DMS 273 treated with DMSO at 0.1 percent for 48 hours (cell line): ENCODE results near the gene RASGRP3.

Experiments
- DNase-seq: peaks from one replicate; lab custom pipeline; 2025; lab: John Stamatoyannopoulos, UW

The RASGRP3 gene

DNA sequence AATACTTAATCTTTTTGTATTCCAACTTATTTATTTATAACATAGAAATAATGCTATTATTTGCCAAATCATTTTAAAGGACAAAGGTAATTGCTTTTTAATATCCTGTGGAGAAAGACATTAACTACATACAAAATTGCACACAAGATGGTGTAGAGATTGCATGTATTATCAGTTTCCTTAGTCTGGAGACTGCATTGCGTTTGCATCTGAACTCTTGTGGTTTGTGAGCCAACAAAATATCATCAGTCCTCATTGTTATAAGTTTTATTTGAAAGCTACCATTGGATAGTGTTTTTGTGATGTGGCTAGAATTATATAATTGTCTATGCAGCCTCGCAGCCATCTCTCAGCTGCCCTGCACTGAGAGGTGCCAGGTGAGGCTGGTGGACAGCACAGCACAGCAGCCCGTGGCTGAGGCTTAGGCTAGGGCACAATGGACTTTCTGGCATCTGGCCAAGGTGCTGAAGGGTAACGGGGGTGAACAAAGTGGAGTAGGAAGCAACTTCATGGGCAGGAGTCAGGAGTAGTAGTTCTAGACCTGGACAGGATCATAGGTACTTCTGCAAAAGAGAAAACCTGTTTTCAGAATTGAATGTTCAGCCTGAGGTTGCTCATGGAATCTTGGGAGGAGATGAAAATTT lies 15.1 kb downstream of the RASGRP3 start:
- DNase-seq: no peak

DNA sequence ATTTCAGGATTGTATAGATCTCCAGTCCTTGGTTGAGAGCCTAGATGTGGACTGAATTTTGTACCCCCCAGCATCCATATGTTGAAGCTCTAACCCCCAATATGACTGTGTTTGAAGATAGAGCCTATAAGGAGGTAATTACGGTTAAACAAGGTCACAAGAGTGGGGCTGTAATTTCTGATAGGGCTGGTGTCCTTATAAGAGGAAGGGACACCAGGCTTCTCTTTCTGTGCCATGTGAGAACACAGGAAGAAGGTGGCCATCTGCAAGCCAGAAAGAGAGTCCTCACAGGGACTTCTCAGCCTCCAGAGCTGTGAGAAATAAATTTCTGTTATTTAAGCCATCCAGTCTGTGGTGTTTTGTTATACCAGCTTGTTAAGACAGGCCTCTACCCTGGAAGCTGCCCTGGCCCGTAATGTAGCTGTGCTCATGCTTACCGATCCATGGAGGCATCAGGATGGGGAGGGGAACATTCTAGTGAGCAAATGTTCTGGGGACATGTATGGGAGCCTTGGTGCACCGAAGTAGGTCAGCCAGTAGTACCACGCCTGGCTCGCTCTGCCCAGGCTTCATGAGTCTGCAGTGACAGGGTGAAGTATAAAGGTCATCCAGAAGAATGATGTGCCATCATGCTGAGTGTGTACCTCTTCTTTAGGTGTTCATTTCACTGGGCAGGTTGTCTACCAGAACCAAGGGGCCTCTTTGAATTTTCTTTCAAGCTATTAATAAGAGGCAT lies 16.1 kb downstream of the RASGRP3 start:
- DNase-seq: no peak

DNA sequence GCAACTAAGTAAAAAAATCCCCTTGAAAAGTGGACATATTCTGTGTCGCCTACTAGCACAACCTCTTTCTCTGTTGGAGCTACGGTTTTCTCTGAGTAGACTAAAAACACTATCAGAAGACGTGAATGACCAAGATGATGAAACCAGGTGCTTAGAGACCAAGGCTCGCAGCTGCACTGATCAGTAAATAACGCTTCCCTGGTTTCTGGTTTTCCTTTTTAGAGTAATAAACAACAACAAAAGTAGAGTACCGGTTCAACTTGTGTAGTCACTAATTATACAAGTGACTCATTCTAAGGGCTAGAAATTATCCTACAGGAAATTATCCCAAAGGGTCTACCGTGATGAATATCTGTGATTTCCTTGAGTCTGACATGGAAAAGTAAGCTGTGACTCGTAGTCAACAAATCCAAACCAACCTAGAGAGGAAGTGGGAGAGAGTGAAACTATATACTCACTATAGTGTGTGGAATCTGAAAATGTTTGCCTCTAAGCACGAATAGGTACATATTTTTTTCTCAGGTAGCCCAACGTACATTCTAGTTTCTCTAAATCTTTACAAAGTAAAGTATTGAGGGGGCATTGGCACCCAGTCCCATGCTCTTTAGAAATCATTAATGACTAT lies 17.8 kb downstream of the RASGRP3 start:
- DNase-seq: no peak

DNA sequence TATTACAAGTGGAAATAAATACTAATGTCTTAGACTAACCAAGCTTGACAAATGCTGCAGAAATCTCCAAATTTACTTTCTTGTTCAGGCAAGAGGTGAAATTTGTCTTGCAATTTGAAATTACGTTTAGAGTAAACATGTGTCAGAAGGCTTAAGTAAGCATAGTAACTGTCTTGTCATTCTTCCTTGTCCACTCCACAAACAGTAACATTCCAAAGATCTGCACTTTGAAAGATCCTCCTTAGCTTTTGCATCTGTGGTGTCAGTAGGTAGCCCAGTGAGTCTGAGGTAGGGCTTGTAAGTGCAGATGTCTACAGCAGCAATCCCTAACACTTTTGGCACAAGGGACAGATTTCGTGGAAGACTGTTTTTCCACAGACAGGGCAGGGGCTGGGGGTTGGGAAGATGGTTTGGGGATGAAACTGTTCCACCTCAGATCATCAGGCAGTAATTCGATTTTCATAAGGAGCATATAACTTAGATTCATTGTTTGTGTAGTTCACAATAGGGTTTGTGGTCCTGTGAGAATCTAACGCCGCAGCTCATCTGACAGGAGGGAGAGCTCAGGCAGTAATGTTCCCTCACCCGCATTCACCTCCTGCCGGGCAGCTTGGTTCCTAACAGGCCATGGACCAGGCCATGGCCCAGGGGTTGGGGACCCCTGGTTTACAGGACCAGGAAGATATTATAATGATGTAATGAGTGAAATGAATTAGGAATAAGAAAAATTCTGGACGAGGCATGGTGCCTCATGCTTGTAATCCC lies 18.6 kb downstream of the RASGRP3 start:
- no peak for DNase-seq

DNA sequence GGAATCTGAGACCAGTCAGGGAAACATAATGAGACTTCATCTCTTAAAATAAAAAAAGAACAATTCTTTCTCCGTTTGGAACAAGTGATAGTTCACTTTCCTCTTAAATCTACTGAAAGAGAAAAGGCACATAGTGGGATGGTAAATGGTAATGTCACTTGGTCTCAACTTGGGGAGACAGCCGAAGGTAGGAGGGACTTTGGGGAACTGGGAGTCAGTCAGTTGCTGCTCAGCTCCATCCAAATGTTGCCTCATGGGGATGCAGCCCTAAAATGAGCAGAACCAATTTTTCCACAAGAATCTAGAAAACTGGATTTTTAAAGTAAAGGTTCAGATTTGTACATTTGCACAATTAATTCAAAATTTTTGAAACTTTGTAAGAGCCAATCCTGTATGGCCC lies 19.2 kb downstream of the RASGRP3 start:
- DNase-seq: no peak

DNA sequence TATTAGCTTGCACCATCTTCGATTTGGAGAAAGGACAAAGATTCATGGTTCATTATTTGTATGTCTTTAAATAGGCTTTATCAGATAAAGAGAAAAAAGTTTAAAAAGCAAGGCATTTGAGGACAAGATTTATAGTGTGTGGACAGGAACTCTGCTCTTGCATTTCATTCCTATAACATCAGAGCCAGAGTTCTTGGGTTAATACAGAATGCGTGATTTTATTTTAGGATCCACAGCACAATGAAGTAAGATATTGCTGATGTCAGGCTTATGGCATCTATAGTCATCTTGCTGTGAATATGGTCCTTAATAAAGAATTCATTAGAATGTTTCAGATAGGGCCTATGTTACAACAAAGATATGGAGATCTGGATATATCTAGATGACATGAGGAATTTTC lies 19.7 kb downstream of the RASGRP3 start:
- no peak for DNase-seq

DNA sequence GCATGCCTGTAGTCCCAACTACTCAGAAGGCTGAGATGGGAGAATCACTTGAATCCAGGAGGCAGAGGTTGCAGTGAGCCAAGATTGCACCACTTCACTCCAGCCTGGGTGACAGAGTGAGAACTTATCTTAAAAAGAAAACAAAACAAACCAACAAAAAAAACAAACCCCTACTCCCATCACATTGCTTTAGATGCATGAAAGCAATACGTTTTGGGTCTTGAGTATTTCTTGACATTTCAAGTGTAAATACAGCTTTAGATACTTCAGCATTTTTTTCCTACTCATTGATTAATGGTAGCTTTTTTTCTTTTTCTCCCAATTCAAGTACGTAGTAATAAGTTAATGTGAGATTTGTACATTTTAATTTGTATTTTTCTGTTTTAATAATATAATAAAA lies 20.3 kb downstream of the RASGRP3 start:
- no peak for DNase-seq

DNA sequence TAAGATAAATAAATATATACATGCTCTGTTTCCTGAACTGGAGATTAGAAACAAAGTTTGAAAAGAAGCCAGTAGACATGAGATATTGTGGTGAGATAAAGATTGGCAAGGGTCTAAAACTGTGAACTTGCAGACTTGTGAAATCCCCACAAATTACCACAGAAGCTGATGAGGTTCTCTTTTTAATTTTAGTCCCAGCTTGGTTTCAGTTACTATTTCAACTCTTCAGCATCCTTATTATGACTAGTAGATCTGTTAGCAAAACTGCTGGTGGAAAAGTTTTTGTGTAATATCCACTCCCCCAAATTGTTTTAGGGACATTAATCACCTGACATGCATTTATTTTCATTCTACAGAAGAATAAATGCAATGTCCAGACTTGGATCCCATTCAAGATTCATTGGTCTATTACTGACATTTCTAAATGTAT lies 20.8 kb downstream of the RASGRP3 start:
- no peak for DNase-seq

DNA sequence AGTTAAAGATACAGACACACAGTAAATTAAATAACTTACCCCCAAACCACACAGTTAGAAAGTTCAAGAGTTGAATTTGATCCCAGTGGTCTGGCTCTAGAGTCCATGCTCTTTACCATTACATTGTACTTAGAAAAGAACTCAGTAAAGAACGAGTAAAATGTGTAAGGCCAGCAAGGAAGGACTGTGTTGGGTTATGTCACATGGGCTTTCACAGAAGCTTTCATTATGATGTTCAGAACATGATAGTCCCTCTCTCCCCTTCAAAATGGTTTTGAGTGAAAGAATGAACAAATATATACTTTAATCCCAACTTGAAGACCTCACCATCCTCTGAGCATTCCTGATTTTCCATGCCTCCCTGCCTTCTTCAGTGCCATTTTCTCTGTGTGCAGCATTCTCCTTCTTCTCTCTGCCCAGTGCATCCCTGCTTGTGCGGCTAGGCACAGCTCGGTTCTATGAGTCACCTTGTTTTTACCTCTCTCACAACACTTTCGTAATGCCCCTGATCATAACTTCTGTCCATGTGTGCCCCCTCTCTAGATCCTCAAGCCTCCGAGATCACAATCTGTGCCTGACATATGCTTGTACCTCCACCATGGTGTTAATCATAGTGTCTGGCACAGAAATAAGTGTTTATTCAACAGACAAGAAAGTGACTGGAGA lies 22.0 kb downstream of the RASGRP3 start:
- DNase-seq: peak; percentile 45

DNA sequence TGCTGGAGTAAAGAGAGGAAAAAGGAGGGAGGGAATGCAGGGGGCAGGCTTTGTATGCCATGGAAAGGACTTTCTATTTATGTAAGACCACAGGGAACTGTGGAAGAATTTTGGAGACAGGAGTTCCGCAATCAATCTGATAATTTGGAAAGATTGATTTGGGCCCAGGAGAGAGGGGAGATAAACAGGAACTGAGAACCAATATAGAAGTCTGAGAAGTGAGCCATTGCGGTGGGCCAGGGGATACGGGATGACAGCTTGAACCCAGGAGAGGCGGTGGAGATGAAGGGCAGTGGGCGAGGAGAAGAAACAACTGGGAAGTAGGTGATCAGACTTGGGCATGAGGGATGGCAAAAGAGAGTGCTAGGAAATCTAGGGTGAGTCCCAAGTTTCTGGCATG lies 23.7 kb downstream of the RASGRP3 start:
- DNase-seq: no peak

DNA sequence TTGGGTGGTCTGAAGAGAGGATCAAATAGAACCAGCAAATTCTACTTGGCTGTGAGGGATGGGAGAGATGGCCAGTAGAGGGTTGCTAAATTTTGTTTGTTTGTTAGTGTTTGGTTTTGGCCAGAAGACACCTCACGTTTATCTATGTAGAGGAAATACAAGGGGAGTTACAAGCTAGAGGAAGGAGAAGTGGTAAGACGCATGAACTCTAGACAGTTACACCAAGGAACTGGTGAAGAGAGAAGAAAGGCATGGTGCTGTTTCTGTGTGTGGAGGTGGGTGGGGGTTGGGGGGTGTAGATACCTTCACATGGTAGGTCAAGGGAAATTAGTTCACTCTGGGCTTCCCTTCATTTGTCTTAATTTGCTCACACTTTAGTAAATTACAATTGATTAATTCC lies 25.6 kb downstream of the RASGRP3 start:
- no peak for DNase-seq

DNA sequence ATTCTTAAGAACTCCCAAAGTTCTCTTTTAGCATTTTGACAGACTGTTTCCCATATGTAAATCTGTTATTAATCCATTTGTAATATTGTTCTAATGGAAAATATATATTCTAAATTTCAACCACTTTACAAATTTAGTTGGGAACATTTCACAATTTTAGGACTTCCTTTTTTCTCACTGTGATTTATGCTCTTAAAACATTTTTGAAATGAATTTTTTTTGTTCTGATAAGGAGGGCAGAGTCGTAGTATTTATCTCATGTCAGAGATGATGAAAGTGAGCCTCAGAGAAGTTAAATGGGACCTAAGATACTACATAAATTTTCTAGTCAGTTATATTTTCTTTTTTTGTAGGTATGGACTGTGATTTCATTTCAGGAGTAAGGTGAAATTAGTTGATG lies 26.6 kb downstream of the RASGRP3 start:
- no peak for DNase-seq

DNA sequence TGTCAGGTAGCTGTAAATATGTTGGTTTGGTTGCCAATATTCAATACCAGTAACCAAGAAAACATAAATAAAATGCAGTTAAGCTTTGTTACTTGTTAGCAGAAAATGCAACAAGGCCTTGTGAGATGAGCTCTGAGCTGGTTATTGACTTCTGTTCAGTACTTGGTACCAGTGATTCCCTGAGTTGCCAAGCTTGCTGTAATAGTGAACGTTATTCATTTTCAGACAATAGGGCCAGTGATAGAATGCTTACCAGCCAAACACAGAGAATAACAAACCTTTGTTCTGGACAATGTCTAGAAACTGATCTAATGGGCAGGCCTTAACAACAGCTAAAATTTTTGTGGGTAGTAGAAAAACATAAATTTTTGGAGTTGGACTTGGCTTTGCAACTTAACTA lies 29.5 kb downstream of the RASGRP3 start:
- no peak for DNase-seq

DNA sequence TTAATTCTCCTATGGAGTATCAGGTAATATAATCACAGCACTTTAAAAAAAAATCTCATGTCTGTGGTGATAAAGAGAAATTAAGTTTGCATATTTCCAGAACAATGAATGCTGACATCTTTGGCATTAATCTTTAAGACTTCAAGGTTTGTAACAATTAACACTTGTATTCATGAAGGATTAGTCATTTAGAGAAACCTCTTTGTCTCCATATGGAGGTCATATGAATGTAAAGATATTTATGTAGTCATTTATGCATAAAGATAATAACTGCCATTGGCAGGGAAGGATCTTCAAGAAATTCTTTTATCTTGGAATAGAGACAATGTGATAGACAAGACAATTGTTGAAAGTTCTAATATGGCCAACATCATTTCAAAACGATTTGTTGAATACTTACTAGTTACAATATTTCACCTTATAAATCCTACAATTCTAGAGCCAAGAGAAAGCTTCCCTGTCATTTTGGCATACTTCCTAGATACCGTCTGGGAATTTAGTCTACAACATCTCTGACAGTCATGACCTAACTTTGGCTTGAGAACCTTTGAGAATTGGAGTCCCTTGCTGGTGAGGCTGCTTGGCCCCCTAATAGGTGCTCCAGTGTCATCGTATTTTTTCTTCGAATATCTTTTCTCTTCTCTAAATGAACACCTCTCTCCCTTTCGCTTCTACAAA lies 33.6 kb downstream of the RASGRP3 start:
- no peak for DNase-seq

DNA sequence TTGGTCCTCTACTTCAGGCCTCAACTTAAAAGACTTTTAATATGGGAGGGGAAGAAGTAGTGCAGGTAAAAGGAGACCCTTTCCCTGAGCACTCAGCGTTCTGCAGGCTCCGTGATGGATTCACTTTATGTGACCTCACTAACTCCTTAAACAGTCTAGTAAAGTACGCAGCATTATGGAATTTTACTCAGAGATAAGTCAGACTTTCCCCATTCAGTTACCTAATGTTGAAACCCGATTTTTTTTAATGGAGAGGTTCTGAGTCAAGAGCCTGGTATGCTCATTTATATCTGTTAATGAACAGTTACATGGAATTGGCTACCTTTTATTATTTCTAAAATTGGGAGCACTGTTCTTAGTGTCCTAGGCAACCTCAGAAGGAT lies 34.1 kb downstream of the RASGRP3 start:
- DNase-seq: no peak

DNA sequence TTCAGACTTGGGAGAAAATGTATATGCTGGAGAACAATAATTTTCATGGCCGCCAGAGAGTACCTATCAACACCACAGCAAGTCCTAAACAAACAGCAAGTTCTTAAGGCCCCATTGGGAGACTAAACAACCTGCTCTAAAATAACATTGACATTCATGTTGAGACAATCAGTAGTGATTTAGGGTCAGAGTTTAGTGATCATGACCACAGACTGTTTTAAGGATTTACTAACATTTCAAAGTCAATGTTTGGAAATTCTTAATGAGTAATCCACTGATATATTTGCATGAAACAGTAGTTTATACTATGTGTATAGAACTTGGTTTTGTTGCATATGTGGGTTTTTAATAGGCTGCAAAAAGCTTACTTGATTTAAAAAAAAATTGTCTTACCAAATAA lies 34.7 kb downstream of the RASGRP3 start:
- no peak for DNase-seq

DNA sequence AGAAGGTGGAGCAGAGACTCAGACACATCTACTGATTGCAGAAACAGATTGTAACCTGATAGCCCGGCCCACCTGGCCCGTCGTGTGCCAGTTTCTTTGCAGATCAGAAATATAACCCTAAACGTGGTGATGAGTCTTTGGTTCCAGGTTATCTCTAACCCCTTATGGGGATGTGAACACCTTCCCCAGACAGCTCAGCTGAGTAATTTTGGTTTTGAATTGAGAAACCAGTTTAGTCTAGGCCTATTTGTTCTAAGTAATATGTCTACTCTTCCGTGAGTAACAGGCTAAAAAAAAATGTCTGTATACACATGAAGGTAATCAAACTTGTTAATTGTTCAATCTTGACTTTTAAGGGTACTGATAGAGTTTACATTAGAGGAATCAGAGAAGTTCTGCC lies 35.7 kb downstream of the RASGRP3 start:
- no peak for DNase-seq

DNA sequence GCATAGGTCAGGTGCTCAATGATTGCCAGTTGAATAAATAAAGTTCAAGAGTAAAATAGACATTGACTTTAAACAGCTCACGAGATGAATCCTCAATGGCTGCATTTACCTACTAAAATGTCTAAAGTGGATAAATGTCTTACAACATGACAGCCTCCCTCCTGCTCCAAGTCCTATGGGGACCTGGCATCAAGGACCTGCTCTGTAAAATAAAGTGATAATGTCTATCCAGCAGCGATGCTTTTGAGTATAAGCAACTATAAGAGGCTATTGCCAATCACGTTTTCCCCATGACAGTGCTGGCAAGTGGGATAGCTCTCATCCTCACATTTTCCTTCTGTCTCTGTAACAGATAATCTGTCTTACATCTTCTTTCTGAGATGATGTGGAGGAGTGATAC lies 37.0 kb downstream of the RASGRP3 start:
- no peak for DNase-seq

DNA sequence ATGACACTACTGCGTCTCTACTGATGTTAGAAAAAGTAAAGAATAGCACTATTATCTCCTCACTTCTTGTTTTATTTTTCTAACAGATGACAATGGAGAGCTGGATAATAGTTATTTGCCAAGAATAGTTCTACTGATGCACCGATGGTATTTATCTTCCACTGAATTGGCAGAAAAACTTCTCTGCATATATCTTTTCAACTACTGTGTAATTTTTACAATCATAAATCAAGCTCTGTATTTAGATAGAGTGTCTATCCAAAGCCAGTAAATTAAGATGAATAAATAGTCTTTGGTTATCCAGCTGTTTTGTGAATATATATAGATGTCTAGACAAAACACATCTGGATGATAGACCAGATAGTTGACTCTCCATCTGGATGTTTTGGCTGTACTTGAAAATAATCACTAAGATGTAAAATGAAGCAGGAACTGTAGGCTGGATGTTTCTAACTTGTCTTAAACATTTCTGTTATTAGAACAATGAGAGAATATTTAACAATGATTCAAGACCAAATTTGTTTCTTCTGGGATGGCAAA lies 40.1 kb downstream of the RASGRP3 start:
- no peak for DNase-seq

DNA sequence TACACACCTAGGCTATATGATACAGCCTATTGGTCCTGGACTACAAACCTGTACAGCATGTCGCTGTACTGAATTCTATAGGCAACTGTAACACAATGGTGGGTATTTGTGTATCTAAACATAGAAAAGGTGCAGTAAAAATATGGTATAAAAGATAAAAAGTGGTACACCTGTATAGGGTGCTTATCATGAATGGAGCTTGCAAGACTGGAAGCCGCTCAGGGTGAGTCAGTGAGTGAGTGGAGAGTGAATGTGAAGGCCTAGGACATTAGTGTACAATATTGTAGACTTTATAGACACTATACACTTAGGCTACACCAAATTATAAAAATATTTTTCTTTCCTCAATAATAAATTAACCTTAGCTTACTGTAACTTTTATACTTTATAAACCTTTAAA lies 41.8 kb downstream of the RASGRP3 start:
- no peak for DNase-seq

DNA sequence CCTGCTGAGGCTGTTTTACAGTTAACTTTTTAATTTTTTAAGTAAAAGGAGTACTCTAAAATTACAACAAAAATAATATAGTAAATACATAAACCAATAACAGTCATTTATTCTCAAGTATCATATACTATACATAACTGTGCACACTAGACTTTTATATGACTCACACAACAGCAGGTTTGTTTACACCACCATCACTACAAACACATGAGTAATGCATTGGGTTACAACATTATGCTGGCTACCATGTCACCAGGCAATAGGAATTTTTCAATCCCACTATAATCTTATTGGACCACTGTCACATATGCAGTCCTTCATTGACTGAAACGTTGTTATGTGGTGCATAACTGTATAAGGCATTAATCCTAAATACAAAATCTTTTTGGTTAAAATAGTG lies 42.5 kb downstream of the RASGRP3 start:
- DNase-seq: no peak
